Measurements from ENCODE around the gene TPH1.

DNA sequence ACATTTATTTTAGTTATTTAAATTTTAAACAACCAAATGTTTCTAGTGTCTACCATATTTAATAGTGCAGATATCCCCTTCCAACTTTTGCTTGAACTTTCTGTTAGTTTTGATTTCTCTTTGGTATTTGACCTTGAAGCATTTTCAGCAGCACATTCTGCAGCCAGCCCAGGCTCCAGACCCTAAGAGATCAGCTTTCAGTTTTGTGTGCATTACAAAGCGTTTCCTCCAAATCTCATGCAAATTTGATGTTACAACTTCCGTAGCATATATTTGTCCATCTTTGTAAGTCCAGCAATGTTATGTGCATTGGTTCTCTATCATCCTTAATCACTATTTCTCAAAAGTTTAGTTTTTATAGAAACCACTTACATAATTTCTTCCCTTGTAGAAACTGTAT, 18.6 kb downstream of the TPH1 start:
- TF ChIP-seq, protein P1, sequence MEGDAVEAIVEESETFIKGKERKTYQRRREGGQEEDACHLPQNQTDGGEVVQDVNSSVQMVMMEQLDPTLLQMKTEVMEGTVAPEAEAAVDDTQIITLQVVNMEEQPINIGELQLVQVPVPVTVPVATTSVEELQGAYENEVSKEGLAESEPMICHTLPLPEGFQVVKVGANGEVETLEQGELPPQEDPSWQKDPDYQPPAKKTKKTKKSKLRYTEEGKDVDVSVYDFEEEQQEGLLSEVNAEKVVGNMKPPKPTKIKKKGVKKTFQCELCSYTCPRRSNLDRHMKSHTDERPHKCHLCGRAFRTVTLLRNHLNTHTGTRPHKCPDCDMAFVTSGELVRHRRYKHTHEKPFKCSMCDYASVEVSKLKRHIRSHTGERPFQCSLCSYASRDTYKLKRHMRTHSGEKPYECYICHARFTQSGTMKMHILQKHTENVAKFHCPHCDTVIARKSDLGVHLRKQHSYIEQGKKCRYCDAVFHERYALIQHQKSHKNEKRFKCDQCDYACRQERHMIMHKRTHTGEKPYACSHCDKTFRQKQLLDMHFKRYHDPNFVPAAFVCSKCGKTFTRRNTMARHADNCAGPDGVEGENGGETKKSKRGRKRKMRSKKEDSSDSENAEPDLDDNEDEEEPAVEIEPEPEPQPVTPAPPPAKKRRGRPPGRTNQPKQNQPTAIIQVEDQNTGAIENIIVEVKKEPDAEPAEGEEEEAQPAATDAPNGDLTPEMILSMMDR (IDR thresholded peaks at IDR 0.05): no peak
- TF ChIP-seq POLR2A (IDR thresholded peaks at IDR 0.05): no peak
- TF ChIP-seq EP300 (IDR thresholded peaks at IDR 0.05): no peak
